Hepatocyte (in vitro differentiated cells): ENCODE data around the gene GP5.

Experiments used
- EZH2 ChIP-seq: fragments of 200-600 bp; sonication (generic); IDR thresholded peaks from 2 replicates; pipeline ENCODE4 v1.6.1; 2016; ENCODE audit warnings: antibody characterized with exemption, mild to moderate bottlenecking, borderline replicate concordance
- EZH2phosphoT487 ChIP-seq: fragments of 200-600 bp; sonication (generic); IDR thresholded peaks from one replicate; pipeline ENCODE4 v1.6.1; 2018; ENCODE audit warnings: antibody characterized with exemption, mild to moderate bottlenecking, low read depth, moderate library complexity; ENCODE audit not compliant: unreplicated experiment, severe bottlenecking
- TF ChIP-seq, protein P1 (sequence below): fragments of 200-600 bp; sonication (generic); IDR thresholded peaks from 2 replicates; pipeline ENCODE4 v1.5.1; 2016; ENCODE audit warnings: antibody characterized with exemption, mild to moderate bottlenecking; ENCODE audit not compliant: poor library complexity

DNA sequence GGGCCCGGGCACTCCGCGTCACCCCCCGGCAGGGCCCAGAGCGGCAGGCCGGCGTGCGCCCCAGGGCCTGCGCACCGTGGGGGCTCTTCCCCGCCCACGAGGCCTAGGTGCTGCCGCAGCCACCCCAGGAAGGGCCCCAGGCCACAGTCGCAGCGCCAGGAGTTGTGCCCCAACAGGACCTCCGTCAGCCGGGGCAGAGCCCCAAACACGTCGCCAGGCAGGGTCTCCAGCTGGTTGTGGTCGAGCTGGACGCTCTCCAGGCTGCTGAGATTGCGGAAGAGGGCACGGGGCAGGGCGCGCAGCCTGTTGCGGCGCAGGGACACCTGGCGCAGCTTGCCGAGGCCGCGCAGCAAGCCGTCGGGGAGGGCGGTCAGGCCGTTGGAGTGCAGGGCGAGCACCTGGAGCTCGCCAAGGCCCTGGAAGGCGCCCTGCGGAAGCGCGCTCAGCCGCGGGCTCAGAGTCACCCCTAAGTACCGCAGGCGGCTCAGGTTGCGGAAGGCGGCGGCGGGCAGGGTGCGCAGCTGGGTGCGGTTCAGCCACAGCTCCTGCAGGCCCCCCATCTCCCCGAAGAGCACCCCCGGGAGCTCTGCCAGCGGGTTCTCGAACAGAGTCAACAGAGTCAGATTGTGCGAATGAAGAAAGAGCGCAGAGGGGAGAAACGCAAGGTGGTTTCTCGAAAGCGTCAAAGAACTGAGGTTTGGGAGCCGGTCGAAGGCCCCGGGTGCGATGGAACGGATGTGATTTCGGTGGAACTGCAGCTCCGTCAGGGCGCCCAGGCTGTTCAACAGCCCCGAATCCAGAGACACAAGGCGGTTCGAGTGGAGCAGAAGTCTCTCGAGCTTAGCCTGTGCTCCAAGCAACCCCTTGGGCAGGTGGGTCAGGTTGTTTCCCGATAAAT is 2.0 kb downstream of the GP5 start:
- TF ChIP-seq, protein P1, sequence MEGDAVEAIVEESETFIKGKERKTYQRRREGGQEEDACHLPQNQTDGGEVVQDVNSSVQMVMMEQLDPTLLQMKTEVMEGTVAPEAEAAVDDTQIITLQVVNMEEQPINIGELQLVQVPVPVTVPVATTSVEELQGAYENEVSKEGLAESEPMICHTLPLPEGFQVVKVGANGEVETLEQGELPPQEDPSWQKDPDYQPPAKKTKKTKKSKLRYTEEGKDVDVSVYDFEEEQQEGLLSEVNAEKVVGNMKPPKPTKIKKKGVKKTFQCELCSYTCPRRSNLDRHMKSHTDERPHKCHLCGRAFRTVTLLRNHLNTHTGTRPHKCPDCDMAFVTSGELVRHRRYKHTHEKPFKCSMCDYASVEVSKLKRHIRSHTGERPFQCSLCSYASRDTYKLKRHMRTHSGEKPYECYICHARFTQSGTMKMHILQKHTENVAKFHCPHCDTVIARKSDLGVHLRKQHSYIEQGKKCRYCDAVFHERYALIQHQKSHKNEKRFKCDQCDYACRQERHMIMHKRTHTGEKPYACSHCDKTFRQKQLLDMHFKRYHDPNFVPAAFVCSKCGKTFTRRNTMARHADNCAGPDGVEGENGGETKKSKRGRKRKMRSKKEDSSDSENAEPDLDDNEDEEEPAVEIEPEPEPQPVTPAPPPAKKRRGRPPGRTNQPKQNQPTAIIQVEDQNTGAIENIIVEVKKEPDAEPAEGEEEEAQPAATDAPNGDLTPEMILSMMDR, result no peak
- no peak for TF ChIP-seq EZH2
- no peak for TF ChIP-seq EZH2phosphoT487
